Liver (tissue), 9 donors: ENCODE results near the gene HOXC11. TPM values are rescaled to one million over a fixed set of nuclear protein-coding genes. Genes with fewer than 3 reads are reported as not detected.

Experiments used
- DNase-seq: peaks from one replicate; pipeline ENCODE4 v3.0.0-alpha.2; 2017; ENCODE audit warnings: low spot score
- H3K27ac ChIP-seq, 2 donors: one replicate each; pipeline ENCODE4 v1.7.0; 2013; ENCODE audit warnings: inconsistent platforms in 2 of 2, low read length in 2 of 2, control low read depth in 1 of 2, low read depth in 1 of 2, mild to moderate bottlenecking in 1 of 2
- H3K27me3 ChIP-seq, 4 donors: one replicate each; pipeline versions ENCODE4 v1.6.1 to v1.7.0; 2013; ENCODE audit warnings: low read length in 3 of 4, inconsistent platforms in 1 of 4, mild to moderate bottlenecking in 1 of 4, moderate library complexity in 1 of 4; ENCODE audit not compliant: control insufficient read depth in 4 of 4, insufficient read depth in 4 of 4
- H3K36me3 ChIP-seq, 4 donors: one replicate each; pipeline versions ENCODE4 v1.6.1 to v1.7.0; 2013; ENCODE audit warnings: low read length in 3 of 4, mild to moderate bottlenecking in 3 of 4, low read depth in 1 of 4, moderate library complexity in 1 of 4; ENCODE audit not compliant: control insufficient read depth in 4 of 4, insufficient read depth in 3 of 4
- H3K4me1 ChIP-seq, 4 donors: one replicate each; pipeline versions ENCODE4 v1.6.1 to v1.7.0; 2013; ENCODE audit warnings: low read length in 3 of 4, mild to moderate bottlenecking in 3 of 4, moderate library complexity in 1 of 4; ENCODE audit not compliant: control insufficient read depth in 4 of 4, insufficient read depth in 4 of 4
- H3K4me3 ChIP-seq, 3 donors: one replicate each; pipeline versions ENCODE4 v1.6.1 to v1.7.0; 2013; ENCODE audit warnings: low read length in 3 of 3, control low read depth in 1 of 3, low read depth in 1 of 3, mild to moderate bottlenecking in 1 of 3
- H3K9ac ChIP-seq, 2 donors: one replicate each; pipeline ENCODE4 v1.7.0; 2013; ENCODE audit warnings: low read length in 2 of 2, mild to moderate bottlenecking in 2 of 2, moderate library complexity in 2 of 2, control low read depth in 1 of 2, low read depth in 1 of 2
- H3K9me3 ChIP-seq, 4 donors: one replicate each; pipeline versions ENCODE4 v1.6.1 to v1.7.0; 2013; ENCODE audit warnings: low read length in 3 of 4; ENCODE audit not compliant: control insufficient read depth in 4 of 4
- ATF3 ChIP-seq: IDR thresholded peaks from 2 replicates; pipeline ENCODE4 v1.6.1; 2016; ENCODE audit warnings: antibody characterized with exemption
- EGR1 ChIP-seq, 2 donors: IDR thresholded peaks; 2 replicates each; pipeline ENCODE4 v1.6.1; 2016 to 2018; ENCODE audit warnings: antibody characterized with exemption in 2 of 2, low read depth in 2 of 2
- FOXA1 ChIP-seq: IDR thresholded peaks from 2 replicates; pipeline ENCODE4 v1.6.1; 2016; ENCODE audit warnings: antibody characterized with exemption
- FOXA2 ChIP-seq: IDR thresholded peaks from 2 replicates; pipeline ENCODE4 v1.6.1; 2016; ENCODE audit warnings: antibody characterized with exemption
- GABPA ChIP-seq, 2 donors: IDR thresholded peaks in 1 of 2; conservative IDR thresholded peaks in 1 of 2; 2 replicates each; pipeline ENCODE4 v1.6.1; 2016; ENCODE audit warnings: antibody characterized with exemption in 2 of 2, mild to moderate bottlenecking in 1 of 2, moderate library complexity in 1 of 2
- HNF4A ChIP-seq, 2 donors: conservative IDR thresholded peaks; 2 replicates each; pipeline ENCODE4 v1.6.1; 2016; ENCODE audit warnings: antibody characterized with exemption in 2 of 2, mild to moderate bottlenecking in 2 of 2
- HNF4G ChIP-seq: IDR thresholded peaks from 2 replicates; pipeline ENCODE4 v1.6.1; 2016; ENCODE audit warnings: antibody characterized with exemption
- JUND ChIP-seq, 2 donors: IDR thresholded peaks; 2 replicates each; pipeline ENCODE4 v1.6.1; 2016; ENCODE audit warnings: antibody characterized with exemption in 2 of 2
- NR2F2 ChIP-seq: IDR thresholded peaks from 2 replicates; pipeline ENCODE4 v1.6.1; 2016; ENCODE audit warnings: antibody characterized with exemption
- RAD21 ChIP-seq, 2 donors: IDR thresholded peaks; 2 replicates each; pipeline ENCODE4 v1.6.1; 2016; ENCODE audit warnings: antibody characterized with exemption in 2 of 2, mild to moderate bottlenecking in 2 of 2
- RXRA ChIP-seq, 2 donors: IDR thresholded peaks; 2 replicates each; pipeline ENCODE4 v1.6.1; 2017 to 2018; ENCODE audit warnings: antibody characterized with exemption in 2 of 2, mild to moderate bottlenecking in 1 of 2
- SP1 ChIP-seq: IDR thresholded peaks from 2 replicates; pipeline ENCODE4 v1.6.1; 2018; ENCODE audit warnings: antibody characterized with exemption, mild to moderate bottlenecking
- TAF1 ChIP-seq: conservative IDR thresholded peaks from 2 replicates; pipeline ENCODE4 v1.6.1; 2016; ENCODE audit warnings: antibody characterized with exemption, mild to moderate bottlenecking
- YY1 ChIP-seq: IDR thresholded peaks from 2 replicates; pipeline ENCODE4 v1.6.1; 2016; ENCODE audit warnings: antibody characterized with exemption, mild to moderate bottlenecking
- WGBS: extraction: QIAGEN DNeasy Blood & Tissue Kit; methylation state at CpG from one replicate; pipeline ENCODE4 v1.1.7; 2013; 5-methylcytosine and 5-hydroxymethylcytosine counted together
- polyA plus RNA-seq, 2 donors: library from polyadenylated mRNA; stranded (reverse) in 1 of 2; unstranded in 1 of 2; fragments of 200-250 nt in 1 of 2; fragments of >200 nt in 1 of 2; fragmentation: Nextera tagmentation in 1 of 2; extraction: Ambion mirVana in 1 of 2; gene quantifications; one replicate each; pipeline versions ENCODE4 v1.2.1 to v1.2.3, GENCODE V29; 2013 to 2015
- total RNA-seq, 2 donors: library from RNA; depleted of rRNA; stranded (reverse); fragments of >200 nt; gene quantifications; one replicate each; pipeline ENCODE4 v1.2.3, GENCODE V29; 2014
- TF ChIP-seq, protein P1 (sequence below): IDR thresholded peaks from 2 replicates; pipeline ENCODE4 v1.6.1; 2016; ENCODE audit warnings: antibody characterized with exemption
- TF ChIP-seq, protein P2 (sequence below): fragments of 150-350 bp; IDR thresholded peaks from 2 replicates; pipeline ENCODE4 v1.5.1; 2017; ENCODE audit warnings: improper control_type of control experiment, low read depth, low read length; ENCODE audit not compliant: missing input control
- TF ChIP-seq, protein P3 (sequence below): IDR thresholded peaks from 2 replicates; pipeline ENCODE4 v1.6.1; 2016; ENCODE audit warnings: antibody characterized with exemption
- donor health status: healthy.
- donor health status: healthy.
- donor health status: healthy.
- donor health status: healthy.
- donor health status: healthy.

The HOXC11 gene
- total and polyA plus RNA-seq, 4 donors: not detected

GRCh38 chr12:53952871-53953734 lies 19.8 kb upstream of the HOXC11 start:
- H3K4me1 ChIP-seq: peaks cover 0 to 2% (median 0%) of the 10 kb centered on the region in 4 donors
- H3K36me3 ChIP-seq: no peaks in the 10 kb centered on the region
- no peak for TF ChIP-seq RAD21 (IDR thresholded peaks at IDR 0.05)
- H3K9me3 ChIP-seq: peaks cover 0 to 4% (median 0%) of the 10 kb centered on the region in 4 donors
- no peak overlapping the region for H3K27ac ChIP-seq
- H3K9ac ChIP-seq: no peak overlapping the region
- no peak overlapping the region for H3K4me3 ChIP-seq
- DNase-seq: no peak
- 5% methylated on average over 38 of the region's 38 CpGs for WGBS
- peaks cover 12 to 42% (median 27%) of the 10 kb centered on the region in 4 donors for H3K27me3 ChIP-seq

GRCh38 chr12:53953831-53954693 lies 18.9 kb upstream of the HOXC11 start:
- Histone ChIP-seq H3K27me3 (peaks cover 12 to 38% (median 28%) of the 10 kb centered on the region in 4 donors), H3K4me3 (no peak overlapping the region), H3K9ac (no peak overlapping the region), H3K9me3 (peaks cover 0 to 4% (median 0%) of the 10 kb centered on the region in 4 donors), H3K36me3 (no peaks in the 10 kb centered on the region), H3K4me1 (peaks cover 0 to 2% (median 0%) of the 10 kb centered on the region in 4 donors), H3K27ac (no peak overlapping the region)
- TF ChIP-seq, protein P1, sequence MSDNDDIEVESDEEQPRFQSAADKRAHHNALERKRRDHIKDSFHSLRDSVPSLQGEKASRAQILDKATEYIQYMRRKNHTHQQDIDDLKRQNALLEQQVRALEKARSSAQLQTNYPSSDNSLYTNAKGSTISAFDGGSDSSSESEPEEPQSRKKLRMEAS: no peak
- TF ChIP-seq GABPA (IDR thresholded peaks at IDR 0.05 in 1 of 2, conservative IDR thresholded peaks at IDR 0.05 in 1 of 2): no peak
- no peak for TF ChIP-seq FOXA2
- no peak for TF ChIP-seq SP1
- no peak for TF ChIP-seq JUND (IDR thresholded peaks at IDR 0.05)
- no peak for TF ChIP-seq YY1
- 7% methylated on average over 19 of the region's 19 CpGs for WGBS
- DNase-seq: no peak

GRCh38 chr12:53954694-53955035 lies 18.3 kb upstream of the HOXC11 start, which contains the start of gene HOXC12:
HOXC12 (plus strand) TSS chr12:53954903; CDS start chr12:53954930, 27 bp downstream.
- 6% methylated on average over 20 of the region's 20 CpGs for WGBS
- H3K4me3 ChIP-seq: no peak within 1 kb of the TSS
- H3K4me1 ChIP-seq: peaks cover 0 to 2% (median 0%) of the 10 kb centered on the region in 4 donors
- TF ChIP-seq FOXA2 (no peak), FOXA1 (no peak), ATF3 (no peak), GABPA (IDR thresholded peaks at IDR 0.05 in 1 of 2, conservative IDR thresholded peaks at IDR 0.05 in 1 of 2) (no peak), NR2F2 (no peak), SP1 (no peak), TAF1 (no peak), EGR1 (IDR thresholded peaks at IDR 0.05; ENCODE audit: low read depth in 2 of 2) (no peak), HNF4A (conservative IDR thresholded peaks at IDR 0.05) (no peak), HNF4G (no peak), YY1 (no peak), RXRA (IDR thresholded peaks at IDR 0.05) (no peak)
- TF ChIP-seq, protein P2, sequence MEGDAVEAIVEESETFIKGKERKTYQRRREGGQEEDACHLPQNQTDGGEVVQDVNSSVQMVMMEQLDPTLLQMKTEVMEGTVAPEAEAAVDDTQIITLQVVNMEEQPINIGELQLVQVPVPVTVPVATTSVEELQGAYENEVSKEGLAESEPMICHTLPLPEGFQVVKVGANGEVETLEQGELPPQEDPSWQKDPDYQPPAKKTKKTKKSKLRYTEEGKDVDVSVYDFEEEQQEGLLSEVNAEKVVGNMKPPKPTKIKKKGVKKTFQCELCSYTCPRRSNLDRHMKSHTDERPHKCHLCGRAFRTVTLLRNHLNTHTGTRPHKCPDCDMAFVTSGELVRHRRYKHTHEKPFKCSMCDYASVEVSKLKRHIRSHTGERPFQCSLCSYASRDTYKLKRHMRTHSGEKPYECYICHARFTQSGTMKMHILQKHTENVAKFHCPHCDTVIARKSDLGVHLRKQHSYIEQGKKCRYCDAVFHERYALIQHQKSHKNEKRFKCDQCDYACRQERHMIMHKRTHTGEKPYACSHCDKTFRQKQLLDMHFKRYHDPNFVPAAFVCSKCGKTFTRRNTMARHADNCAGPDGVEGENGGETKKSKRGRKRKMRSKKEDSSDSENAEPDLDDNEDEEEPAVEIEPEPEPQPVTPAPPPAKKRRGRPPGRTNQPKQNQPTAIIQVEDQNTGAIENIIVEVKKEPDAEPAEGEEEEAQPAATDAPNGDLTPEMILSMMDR: no peak
- TF ChIP-seq, protein P3, sequence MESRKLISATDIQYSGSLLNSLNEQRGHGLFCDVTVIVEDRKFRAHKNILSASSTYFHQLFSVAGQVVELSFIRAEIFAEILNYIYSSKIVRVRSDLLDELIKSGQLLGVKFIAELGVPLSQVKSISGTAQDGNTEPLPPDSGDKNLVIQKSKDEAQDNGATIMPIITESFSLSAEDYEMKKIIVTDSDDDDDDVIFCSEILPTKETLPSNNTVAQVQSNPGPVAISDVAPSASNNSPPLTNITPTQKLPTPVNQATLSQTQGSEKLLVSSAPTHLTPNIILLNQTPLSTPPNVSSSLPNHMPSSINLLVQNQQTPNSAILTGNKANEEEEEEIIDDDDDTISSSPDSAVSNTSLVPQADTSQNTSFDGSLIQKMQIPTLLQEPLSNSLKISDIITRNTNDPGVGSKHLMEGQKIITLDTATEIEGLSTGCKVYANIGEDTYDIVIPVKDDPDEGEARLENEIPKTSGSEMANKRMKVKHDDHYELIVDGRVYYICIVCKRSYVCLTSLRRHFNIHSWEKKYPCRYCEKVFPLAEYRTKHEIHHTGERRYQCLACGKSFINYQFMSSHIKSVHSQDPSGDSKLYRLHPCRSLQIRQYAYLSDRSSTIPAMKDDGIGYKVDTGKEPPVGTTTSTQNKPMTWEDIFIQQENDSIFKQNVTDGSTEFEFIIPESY: no peak
- TF ChIP-seq, protein P1: no peak

More at GRCh38 chr12:53954694-53955035, 18.3 kb upstream of the HOXC11 start, which contains the start of gene HOXC12:
- Histone ChIP-seq H3K27me3 (peaks cover 15 to 40% (median 30%) of the 10 kb centered on the region in 4 donors), H3K27ac (no peak within 1 kb of the TSS), H3K36me3 (no peaks in the 10 kb centered on the region), H3K9me3 (peaks cover 0 to 4% (median 0%) of the 10 kb centered on the region in 4 donors), H3K9ac (no peak within 1 kb of the TSS)
- DNase-seq: no peak
